Suppressor macrophage (primary cell): Measurements from ENCODE around the gene DDX1.
"Not testable (repeated sequence)": the region's sequence is repeated elsewhere in the genome, so short reads cannot be mapped to it uniquely, and the experiment has no call there.

Experiments used
- DNase-seq, 4 experiments: peaks; one replicate each; pipeline ENCODE4 v3.0.0-alpha.2; 2020 to 2022

DDX1 gene

DNA sequence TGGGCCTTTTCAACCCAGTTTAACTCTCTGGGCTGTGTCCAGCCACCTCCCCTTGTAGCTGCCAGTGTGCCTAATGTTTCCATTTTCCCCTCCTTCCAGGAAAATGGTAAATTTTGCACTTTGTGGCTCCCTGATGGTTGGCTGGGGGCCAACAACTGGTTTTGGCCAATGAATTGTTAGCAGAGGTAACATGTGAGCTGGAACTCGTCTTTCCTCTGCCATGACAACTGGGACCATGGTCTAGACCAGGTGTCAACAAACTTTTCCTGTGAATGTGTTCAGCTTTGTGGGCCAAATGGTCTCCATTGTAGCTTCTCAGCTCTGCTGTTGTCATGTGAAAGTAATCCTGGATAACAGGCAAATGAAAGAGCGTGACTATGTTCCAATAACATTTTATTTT is 87.2 kb downstream of the DDX1 start:
- no peak for DNase-seq

DNA sequence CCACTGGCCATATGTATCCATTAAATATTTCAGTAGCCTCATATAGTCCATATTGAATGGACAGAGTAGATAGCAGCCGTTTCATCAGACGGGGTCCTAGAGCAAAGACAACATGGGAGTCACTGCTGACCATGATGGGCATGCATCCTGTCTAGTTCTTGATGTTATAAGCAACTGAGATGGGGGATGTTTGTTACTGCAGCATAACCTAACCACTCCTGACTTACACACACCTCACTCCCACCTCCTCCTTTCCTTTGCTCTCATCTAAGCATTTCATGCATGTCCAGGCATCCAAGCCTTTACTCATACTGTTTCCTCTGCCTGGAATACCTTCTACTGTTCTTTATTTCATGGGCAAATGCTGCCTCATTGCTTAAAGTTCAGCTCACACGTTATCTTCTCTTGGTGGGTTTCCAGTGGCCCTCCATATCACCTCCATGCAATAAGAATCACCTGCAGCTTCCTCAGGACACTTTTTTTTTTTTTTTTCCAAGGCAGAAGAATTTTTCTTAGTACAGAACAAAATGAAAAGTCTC is 87.8 kb downstream of the DDX1 start:
- DNase-seq = no peak

DNA sequence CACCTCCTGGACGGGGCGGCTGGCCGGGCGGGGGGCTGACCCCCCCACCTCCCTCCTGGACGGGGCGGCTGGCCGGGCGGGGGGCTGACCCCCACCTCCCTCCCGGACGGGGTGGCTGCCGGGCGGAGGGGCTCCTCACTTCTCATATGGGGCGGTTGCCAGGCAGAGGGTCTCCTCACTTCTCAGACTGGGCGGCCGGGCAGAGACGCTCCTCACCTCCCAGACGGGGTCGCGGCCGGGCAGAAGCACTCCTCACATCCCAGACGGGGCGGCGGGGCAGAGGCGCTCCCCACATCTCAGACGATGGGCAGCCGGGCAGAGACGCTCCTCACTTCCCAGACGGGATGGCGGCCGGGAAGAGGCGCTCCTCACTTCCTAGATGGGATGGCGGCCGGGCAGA is 88.5 kb downstream of the DDX1 start:
- DNase-seq = not testable (repeated sequence)
